H9 (cell line): ENCODE measurements around the gene NXF2. TPM values are rescaled to one million over a fixed set of nuclear protein-coding genes. Genes with fewer than 3 reads are reported as not detected.
"Not testable (repeated sequence)": the region's sequence is repeated elsewhere in the genome, so short reads cannot be mapped to it uniquely, and the experiment has no call there.

Source experiments
- DNase-seq: peaks from one replicate; pipeline ENCODE4 v3.0.0-alpha.2; 2017
- H2AFZ ChIP-seq: one replicate; pipeline ENCODE4 v1.6.1; 2013; ENCODE audit warnings: mild to moderate bottlenecking, low read length, control low read depth, moderate library complexity
- H2AK5ac ChIP-seq: 2 replicates; pipeline ENCODE4 v1.6.1; 2013; ENCODE audit warnings: low read length, control low read depth, mixed read lengths; ENCODE audit not compliant: insufficient read length
- H2BK120ac ChIP-seq: one replicate; pipeline ENCODE4 v1.6.1; 2013; ENCODE audit warnings: low read depth, mild to moderate bottlenecking, low read length, control low read depth, inconsistent platforms; ENCODE audit not compliant: poor library complexity, severe bottlenecking
- H2BK12ac ChIP-seq: 2 replicates; pipeline ENCODE4 v1.6.1; 2013; ENCODE audit warnings: low read length, control low read depth, mixed read lengths, low read depth; ENCODE audit not compliant: insufficient read length
- H2BK15ac ChIP-seq: 2 replicates; pipeline ENCODE4 v1.6.1; 2013; ENCODE audit warnings: low read depth, low read length, control low read depth
- H2BK20ac ChIP-seq: one replicate; pipeline ENCODE4 v1.6.1; 2013; ENCODE audit warnings: low read depth, mild to moderate bottlenecking, low read length, control low read depth, inconsistent platforms; ENCODE audit not compliant: poor library complexity, severe bottlenecking
- H2BK5ac ChIP-seq: 2 replicates; pipeline ENCODE4 v1.6.1; 2013; ENCODE audit warnings: low read length, control low read depth, mixed read lengths; ENCODE audit not compliant: insufficient read length
- H3K14ac ChIP-seq: 2 replicates; pipeline ENCODE4 v1.6.1; 2013; ENCODE audit warnings: low read length, control low read depth; ENCODE audit not compliant: insufficient read depth
- H3K18ac ChIP-seq: 2 replicates; pipeline ENCODE4 v1.6.1; 2013; ENCODE audit warnings: low read depth, mild to moderate bottlenecking, mixed read lengths, low read length, control low read depth; ENCODE audit not compliant: insufficient read length
- H3K23ac ChIP-seq: 2 replicates; pipeline ENCODE4 v1.6.1; 2013; ENCODE audit warnings: low read length, control low read depth, mixed read lengths, low read depth; ENCODE audit not compliant: insufficient read length
- H3K23me2 ChIP-seq: 2 replicates; pipeline ENCODE4 v1.6.1; 2013; ENCODE audit warnings: low read depth, mild to moderate bottlenecking, mixed read lengths, low read length, control low read depth; ENCODE audit not compliant: insufficient read length, poor library complexity, severe bottlenecking
- H3K27ac ChIP-seq: 2 replicates; pipeline ENCODE4 v1.5.1; 2013; ENCODE audit warnings: low read length, control low read depth, mixed read lengths, low read depth; ENCODE audit not compliant: insufficient read length
- H3K27me3 ChIP-seq: 2 replicates; pipeline ENCODE4 v1.6.1; 2013; ENCODE audit warnings: low read length, control low read depth, inconsistent platforms; ENCODE audit not compliant: insufficient read depth
- H3K4ac ChIP-seq: 2 replicates; pipeline ENCODE4 v1.6.1; 2013; ENCODE audit warnings: low read depth, mild to moderate bottlenecking, control low read depth, inconsistent platforms, low read length, moderate library complexity
- H3K4me1 ChIP-seq: 2 replicates; pipeline ENCODE4 v1.6.1; 2013; ENCODE audit warnings: low read length, control low read depth, inconsistent platforms; ENCODE audit not compliant: insufficient read depth
- H3K4me2 ChIP-seq: 2 replicates; pipeline ENCODE4 v1.6.1; 2013; ENCODE audit warnings: low read length, control low read depth, mixed read lengths; ENCODE audit not compliant: insufficient read length, insufficient read depth
- H3K56ac ChIP-seq: 2 replicates; pipeline ENCODE4 v1.6.1; 2013; ENCODE audit warnings: low read depth, mild to moderate bottlenecking, mixed read lengths, low read length, control low read depth; ENCODE audit not compliant: insufficient read length
- H3K79me1 ChIP-seq: 2 replicates; pipeline ENCODE4 v1.6.1; 2013; ENCODE audit warnings: low read depth, mild to moderate bottlenecking, moderate library complexity, low read length, control low read depth, inconsistent platforms; ENCODE audit not compliant: insufficient read depth, poor library complexity, severe bottlenecking
- H3K79me2 ChIP-seq: 2 replicates; pipeline ENCODE4 v1.6.1; 2013; ENCODE audit warnings: low read length, control low read depth, inconsistent platforms; ENCODE audit not compliant: insufficient read depth
- H3K9ac ChIP-seq: 2 replicates; pipeline ENCODE4 v1.6.1; 2013; ENCODE audit warnings: low read length, control low read depth, mixed read lengths; ENCODE audit not compliant: insufficient read length; ENCODE audit errors: extremely low read depth
- H3K9me3 ChIP-seq: one replicate; pipeline ENCODE4 v1.6.1; 2013; ENCODE audit warnings: low read depth, low read length, inconsistent platforms; ENCODE audit not compliant: control insufficient read depth
- H3T11ph ChIP-seq: one replicate; pipeline ENCODE4 v1.6.1; 2013; ENCODE audit warnings: mild to moderate bottlenecking, low read length, control low read depth, inconsistent platforms
- H4K20me1 ChIP-seq: one replicate; pipeline ENCODE4 v1.6.1; 2013; ENCODE audit not compliant: control insufficient read depth, insufficient read length, insufficient read depth
- H4K5ac ChIP-seq: 2 replicates; pipeline ENCODE4 v1.6.1; 2013; ENCODE audit warnings: low read depth, mild to moderate bottlenecking, mixed read lengths, low read length, control low read depth; ENCODE audit not compliant: insufficient read length
- H4K8ac ChIP-seq: replicated peaks from 2 replicates; pipeline ENCODE4 v1.6.1; 2013; ENCODE audit warnings: low read length, control low read depth, mixed read lengths, low read depth; ENCODE audit not compliant: insufficient read length
- H4K91ac ChIP-seq: 2 replicates; pipeline ENCODE4 v1.6.1; 2013; ENCODE audit warnings: low read depth, mild to moderate bottlenecking, moderate library complexity, mixed read lengths, low read length, control low read depth; ENCODE audit not compliant: insufficient read length
- H3K27ac Mint-ChIP-seq, 3 experiments: 2 replicates in 2 of 3; 3 replicates in 1 of 3; pipeline ENCODE4 v1.8.0; 2020 to 2021; ENCODE audit warnings: mixed read lengths in 3 of 3, mild to moderate bottlenecking in 1 of 3, moderate library complexity in 1 of 3
- H3K27me3 Mint-ChIP-seq: 2 replicates; pipeline ENCODE4 v1.8.0; 2021; ENCODE audit warnings: low read depth, mild to moderate bottlenecking, moderate library complexity, mixed read lengths
- H3K36me3 Mint-ChIP-seq, 3 experiments: 2 replicates in 2 of 3; 3 replicates in 1 of 3; pipeline ENCODE4 v1.8.0; 2020 to 2021; ENCODE audit warnings: low read depth in 3 of 3, mixed read lengths in 3 of 3; ENCODE audit not compliant: insufficient read depth in 1 of 3
- H3K4me1 Mint-ChIP-seq, 2 experiments: 2 replicates each; pipeline ENCODE4 v1.8.0; 2020; ENCODE audit warnings: mixed read lengths in 2 of 2
- H3K4me3 Mint-ChIP-seq, 2 experiments: 2 replicates in 1 of 2; 3 replicates in 1 of 2; pipeline ENCODE4 v1.8.0; 2020 to 2021; ENCODE audit warnings: mild to moderate bottlenecking in 2 of 2, mixed read lengths in 2 of 2, moderate library complexity in 1 of 2
- H3K9me3 Mint-ChIP-seq, 2 experiments: 2 replicates in 1 of 2; 3 replicates in 1 of 2; pipeline ENCODE4 v1.8.0; 2020; ENCODE audit warnings: mild to moderate bottlenecking in 2 of 2, mixed read lengths in 2 of 2, moderate library complexity in 1 of 2
- WGBS: extraction: QIAGEN DNeasy Blood & Tissue Kit; methylation state at CpG from one replicate; pipeline ENCODE4 v1.1.7; 2013; ENCODE audit warnings: missing lambda C conversion rate, low lambda C conversion rate, mixed read lengths; ENCODE audit not compliant: insufficient read length; ENCODE audit errors: extremely low coverage; 5-methylcytosine and 5-hydroxymethylcytosine counted together
- long read RNA-seq: library from polyadenylated mRNA; unstranded; transcript quantifications from one replicate; pipeline ENCODE4 v2.0.0, GENCODE V29; 2020
- total RNA-seq: library from RNA; stranded (reverse); gene quantifications from 2 replicates; pipeline ENCODE4 v1.2.1, GENCODE V29; 2021

The NXF2 gene
- total RNA-seq = not detected in 2 replicates
- long read RNA-seq = 0 reads

GRCh38 chrX:102246893-102247292, at the start of gene NXF2:
Gene NXF2, plus strand, starts transcription at chrX:102247167. Its CDS starts 59,912 bp downstream, at chrX:102307079.
- H4K5ac ChIP-seq, H2AFZ ChIP-seq, H3K27ac ChIP-seq, H2AK5ac ChIP-seq, H3K4me1 Mint-ChIP-seq, H3K23me2 ChIP-seq, H4K91ac ChIP-seq, H3K9me3 Mint-ChIP-seq, H3K9ac ChIP-seq, H3K23ac ChIP-seq, H2BK15ac ChIP-seq, H4K8ac ChIP-seq, H2BK120ac ChIP-seq, H3T11ph ChIP-seq, H3K36me3 Mint-ChIP-seq, H3K14ac ChIP-seq, DNase-seq, H3K4me2 ChIP-seq, H3K18ac ChIP-seq, H3K27me3 Mint-ChIP-seq, H3K4me1 ChIP-seq, H2BK5ac ChIP-seq, H3K9me3 ChIP-seq, H4K20me1 ChIP-seq, H3K4me3 Mint-ChIP-seq, H2BK20ac ChIP-seq, H3K4ac ChIP-seq, H3K79me1 ChIP-seq, H3K56ac ChIP-seq, H3K79me2 ChIP-seq, H3K27ac Mint-ChIP-seq, H3K27me3 ChIP-seq, H2BK12ac ChIP-seq: not testable (repeated sequence)
- WGBS = no CpG with 5 or more reads among the region's 9 CpGs

GRCh38 chrX:102207940-102208339, 39.0 kb upstream of the NXF2 start:
- H3K9me3 Mint-ChIP-seq, H4K91ac ChIP-seq, H3K56ac ChIP-seq, H2AK5ac ChIP-seq, H3K18ac ChIP-seq, H3K14ac ChIP-seq, H2BK5ac ChIP-seq, H3K36me3 Mint-ChIP-seq, H3K4ac ChIP-seq, H2BK120ac ChIP-seq, H2BK15ac ChIP-seq, H2BK12ac ChIP-seq, H3K27ac ChIP-seq, H3K23me2 ChIP-seq, H4K5ac ChIP-seq, H3K79me2 ChIP-seq, H4K8ac ChIP-seq, H3K27ac Mint-ChIP-seq, H3K27me3 Mint-ChIP-seq, H2AFZ ChIP-seq, H3K9me3 ChIP-seq, H3K4me1 Mint-ChIP-seq, H3K9ac ChIP-seq, H3K79me1 ChIP-seq, H2BK20ac ChIP-seq, H3K4me3 Mint-ChIP-seq, H3K23ac ChIP-seq, H3K4me2 ChIP-seq, H3T11ph ChIP-seq, H4K20me1 ChIP-seq, DNase-seq, H3K27me3 ChIP-seq, H3K4me1 ChIP-seq: not testable (repeated sequence)
- no CpG with 5 or more reads among the region's 5 CpGs for WGBS
